Activated naive CD8-positive, alpha-beta T cell treated with anti-CD3 and anti-CD28 coated beads, Interleukin-2, amount 50 U/mL, for 16 hours (primary cell): ENCODE results near the gene SCN1A.
"Not testable (repeated sequence)": the region's sequence is repeated elsewhere in the genome, so short reads cannot be mapped to it uniquely, and the experiment has no call there.

Source experiments
- DNase-seq: peaks from one replicate; pipeline ENCODE4 v3.0.0-alpha.2; 2020; ENCODE audit warnings: low read depth, low spot score

The SCN1A gene

GRCh38 chr2:166127217-166128155 is at the start of gene SCN1A:
SCN1A (minus strand) TSS chr2:166128020; CDS start chr2:166073621, 54,399 bp downstream.
- no peak for DNase-seq

GRCh38 chr2:166173263-166173662 is 45.4 kb upstream of the SCN1A start:
- no peak for DNase-seq

GRCh38 chr2:166171216-166171615 is 43.4 kb upstream of the SCN1A start:
- DNase-seq = no peak

- no peak for DNase-seq
Observed at GRCh38 chr2:166170356-166170755, 42.5 kb upstream of the SCN1A start.

GRCh38 chr2:166167449-166167848 is 39.6 kb upstream of the SCN1A start:
- no peak for DNase-seq

- DNase-seq = no peak
Observed at GRCh38 chr2:166163775-166164174, 36.0 kb upstream of the SCN1A start.

- no peak for DNase-seq
Observed at GRCh38 chr2:166158546-166158945, 30.7 kb upstream of the SCN1A start.

- DNase-seq = no peak
Observed at GRCh38 chr2:166157578-166157977, 29.8 kb upstream of the SCN1A start.

GRCh38 chr2:166156985-166157490 is 29.2 kb upstream of the SCN1A start:
- no peak for DNase-seq

- DNase-seq = no peak
Observed at GRCh38 chr2:166155589-166155988, 27.8 kb upstream of the SCN1A start.

GRCh38 chr2:166154685-166155338 is 27.0 kb upstream of the SCN1A start:
- DNase-seq = no peak

GRCh38 chr2:166152064-166152463 is 24.2 kb upstream of the SCN1A start:
- no peak for DNase-seq

- no peak for DNase-seq
Observed at GRCh38 chr2:166148500-166149400, 20.9 kb upstream of the SCN1A start.

- no peak for DNase-seq
Observed at GRCh38 chr2:166147883-166148282, 20.1 kb upstream of the SCN1A start.

GRCh38 chr2:166144071-166144470 is 16.3 kb upstream of the SCN1A start:
- DNase-seq = no peak

GRCh38 chr2:166140932-166141331 is 13.1 kb upstream of the SCN1A start:
- DNase-seq = no peak

- no peak for DNase-seq
Observed at GRCh38 chr2:166140475-166140874, 12.7 kb upstream of the SCN1A start.

GRCh38 chr2:166139479-166139878 is 11.7 kb upstream of the SCN1A start:
- DNase-seq = not testable (repeated sequence)

GRCh38 chr2:166138667-166139066 is 10.8 kb upstream of the SCN1A start:
- no peak for DNase-seq

- no peak for DNase-seq
Observed at GRCh38 chr2:166138144-166138543, 10.3 kb upstream of the SCN1A start.

GRCh38 chr2:166137331-166137730 is 9.5 kb upstream of the SCN1A start:
- no peak for DNase-seq

- no peak for DNase-seq
Observed at GRCh38 chr2:166135849-166136258, 8.0 kb upstream of the SCN1A start.
